NCI-H128 (cell line): ENCODE measurements around the gene KCNA2.

Experiments
- DNase-seq: peaks from one replicate; lab custom pipeline; 2025; ENCODE audit not compliant: unreplicated experiment; lab: John Stamatoyannopoulos, UW

KCNA2 gene

DNA sequence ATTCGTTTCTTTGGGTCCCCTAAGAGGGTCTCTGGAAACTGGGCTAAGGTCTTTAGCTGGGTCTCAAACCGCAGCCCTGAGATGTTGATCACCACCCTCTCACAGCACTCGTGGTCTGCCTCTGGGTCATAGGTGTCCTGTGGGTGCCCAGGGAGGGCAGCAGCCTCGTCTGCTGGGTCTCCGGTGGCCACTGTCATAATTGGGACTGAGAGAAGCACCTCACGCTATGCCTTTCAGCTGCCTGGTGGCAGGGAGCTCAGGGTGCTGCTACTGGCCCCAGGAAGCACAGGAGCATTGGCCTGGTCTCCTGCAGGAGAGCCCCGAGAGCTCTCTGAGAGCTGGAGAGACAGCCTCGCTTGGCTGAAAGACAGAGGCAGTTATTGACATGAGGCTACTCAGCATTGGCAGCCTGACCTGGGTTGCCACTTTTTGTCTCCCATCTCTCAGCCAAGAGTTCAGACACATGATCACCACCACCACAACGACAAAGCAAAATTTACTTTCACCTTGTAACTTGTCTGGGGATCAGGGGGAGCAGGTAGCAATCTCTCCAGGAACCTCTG, 1.5 kb downstream of the KCNA2 start:
- no peak for DNase-seq

DNA sequence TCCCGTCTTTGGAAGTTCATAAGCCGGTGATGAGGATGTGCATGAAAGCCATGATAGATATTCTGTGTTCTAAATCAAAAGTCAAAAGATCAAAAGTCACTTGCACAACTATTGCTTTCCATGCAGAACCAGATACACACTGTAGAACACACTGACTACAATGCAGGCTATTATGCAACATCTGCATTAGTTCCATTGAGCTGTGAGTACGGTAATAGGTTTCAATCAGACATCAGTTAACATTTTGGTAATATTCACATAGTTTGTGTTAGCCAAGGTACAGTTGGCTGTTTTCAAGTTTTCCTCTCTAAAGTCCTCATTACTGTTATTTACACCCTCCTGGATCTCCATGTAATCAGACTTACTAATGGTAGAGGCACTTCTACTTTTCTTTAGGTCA, 3.1 kb downstream of the KCNA2 start:
- no peak for DNase-seq

DNA sequence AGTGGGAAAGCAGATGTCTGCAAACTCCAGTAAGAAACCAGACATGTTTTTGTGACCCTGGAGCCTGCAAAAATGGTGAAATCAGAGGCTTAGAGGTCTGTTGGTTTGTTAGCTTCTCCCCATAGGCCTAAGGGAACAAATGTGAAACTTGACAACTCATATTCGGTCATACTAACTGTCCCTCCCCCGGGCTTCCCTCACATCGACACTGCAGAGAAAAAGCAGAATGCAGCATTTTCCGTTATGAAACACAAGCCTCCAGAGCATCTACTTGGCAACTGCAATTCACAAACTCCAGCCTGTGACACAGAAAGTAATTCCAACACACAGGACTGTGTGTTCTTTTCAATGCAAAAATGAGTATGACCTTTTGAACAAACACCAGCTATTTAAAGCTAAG, 3.7 kb downstream of the KCNA2 start:
- DNase-seq: no peak

DNA sequence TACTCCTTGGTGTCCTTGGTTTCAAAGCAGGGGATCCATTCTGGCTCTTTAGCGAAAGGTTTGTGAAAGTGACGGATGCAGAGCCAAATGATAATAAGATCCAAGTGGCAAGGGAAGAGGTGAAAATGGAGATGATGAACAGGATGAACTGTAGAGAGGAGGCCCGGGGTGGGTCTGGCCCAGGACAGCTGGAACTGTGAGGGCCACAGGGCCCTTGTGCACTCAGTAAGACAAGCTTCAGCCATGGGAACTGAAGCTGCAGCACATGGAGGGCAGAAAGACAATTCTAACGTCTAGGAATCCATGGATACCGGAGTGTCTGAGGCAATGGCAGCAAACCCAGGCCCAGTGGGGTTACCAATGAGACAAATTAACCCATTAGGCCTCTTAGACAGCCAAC, 4.8 kb downstream of the KCNA2 start:
- DNase-seq: no peak

DNA sequence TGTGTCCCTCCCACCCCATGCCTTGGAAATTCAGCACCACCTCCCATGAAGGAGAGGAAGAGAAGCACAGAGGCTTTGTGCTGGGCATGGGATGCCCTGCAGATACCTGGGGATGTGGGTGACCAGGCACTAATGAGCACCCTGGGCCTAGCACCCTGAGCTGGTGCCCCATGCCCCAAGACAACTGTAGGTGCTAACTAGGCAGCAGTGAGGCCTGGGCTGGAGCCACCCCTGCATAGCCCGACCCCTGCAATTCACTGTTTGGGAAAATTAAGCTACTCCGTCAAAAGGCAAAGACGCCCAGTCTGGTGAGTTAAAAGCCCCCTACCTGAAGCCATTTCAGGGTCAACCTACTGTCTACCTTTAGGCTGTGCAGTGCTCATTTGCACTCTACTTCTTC, 5.4 kb downstream of the KCNA2 start:
- no peak for DNase-seq

DNA sequence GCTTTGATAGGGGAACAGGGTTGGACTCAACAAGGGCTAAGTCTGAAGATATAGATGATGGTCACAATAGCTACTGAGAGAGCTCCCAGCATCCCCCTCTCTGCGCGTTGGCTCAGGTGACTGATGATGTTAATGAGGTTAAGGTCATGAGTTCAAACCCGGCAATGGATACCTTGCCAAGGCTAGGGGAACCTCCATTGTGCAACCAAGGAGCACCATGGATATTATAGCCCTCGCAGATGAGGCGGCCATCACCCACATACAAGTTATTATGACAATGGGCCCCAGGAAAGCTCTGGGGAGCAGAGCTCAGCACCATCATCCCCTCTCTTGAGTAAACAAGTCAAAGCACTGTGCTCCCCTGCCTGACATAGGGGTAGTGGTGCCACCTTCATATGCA, 8.2 kb downstream of the KCNA2 start:
- no peak for DNase-seq

DNA sequence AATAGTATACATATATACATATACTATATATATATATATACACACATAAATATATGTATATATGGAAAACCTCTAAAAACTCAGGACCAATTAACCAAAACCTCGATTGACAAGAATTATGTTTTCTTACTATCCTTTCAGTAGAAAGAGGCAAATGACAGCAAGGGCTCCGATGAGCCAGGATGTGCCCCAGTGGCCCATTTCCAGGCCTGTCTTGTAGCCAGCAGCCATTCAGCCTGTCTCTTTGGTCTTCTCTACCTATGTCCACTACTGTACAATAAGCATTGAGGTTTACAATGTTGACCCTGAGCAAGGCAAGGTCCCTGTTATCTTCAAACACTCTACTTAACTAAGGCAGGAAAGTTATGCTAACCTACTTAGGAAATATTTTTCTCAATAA, 9.8 kb downstream of the KCNA2 start:
- DNase-seq: no peak

DNA sequence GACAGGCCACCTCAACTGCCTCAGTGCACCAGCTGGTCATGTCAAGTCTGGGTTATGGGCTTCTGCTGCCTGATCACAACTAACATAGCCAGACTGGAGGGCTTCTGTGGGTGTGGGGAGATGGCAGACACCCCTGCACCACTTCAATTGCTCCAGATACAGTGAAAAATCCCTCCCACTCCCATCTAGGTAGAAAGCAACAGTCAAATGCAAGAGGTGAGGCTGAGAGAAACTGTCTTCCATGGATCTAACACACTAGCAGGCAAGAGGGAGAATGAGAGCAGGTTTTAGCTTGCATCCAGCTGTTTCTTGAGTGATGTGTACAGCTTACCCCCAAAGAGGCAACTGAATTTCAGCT, 10.8 kb downstream of the KCNA2 start:
- no peak for DNase-seq

DNA sequence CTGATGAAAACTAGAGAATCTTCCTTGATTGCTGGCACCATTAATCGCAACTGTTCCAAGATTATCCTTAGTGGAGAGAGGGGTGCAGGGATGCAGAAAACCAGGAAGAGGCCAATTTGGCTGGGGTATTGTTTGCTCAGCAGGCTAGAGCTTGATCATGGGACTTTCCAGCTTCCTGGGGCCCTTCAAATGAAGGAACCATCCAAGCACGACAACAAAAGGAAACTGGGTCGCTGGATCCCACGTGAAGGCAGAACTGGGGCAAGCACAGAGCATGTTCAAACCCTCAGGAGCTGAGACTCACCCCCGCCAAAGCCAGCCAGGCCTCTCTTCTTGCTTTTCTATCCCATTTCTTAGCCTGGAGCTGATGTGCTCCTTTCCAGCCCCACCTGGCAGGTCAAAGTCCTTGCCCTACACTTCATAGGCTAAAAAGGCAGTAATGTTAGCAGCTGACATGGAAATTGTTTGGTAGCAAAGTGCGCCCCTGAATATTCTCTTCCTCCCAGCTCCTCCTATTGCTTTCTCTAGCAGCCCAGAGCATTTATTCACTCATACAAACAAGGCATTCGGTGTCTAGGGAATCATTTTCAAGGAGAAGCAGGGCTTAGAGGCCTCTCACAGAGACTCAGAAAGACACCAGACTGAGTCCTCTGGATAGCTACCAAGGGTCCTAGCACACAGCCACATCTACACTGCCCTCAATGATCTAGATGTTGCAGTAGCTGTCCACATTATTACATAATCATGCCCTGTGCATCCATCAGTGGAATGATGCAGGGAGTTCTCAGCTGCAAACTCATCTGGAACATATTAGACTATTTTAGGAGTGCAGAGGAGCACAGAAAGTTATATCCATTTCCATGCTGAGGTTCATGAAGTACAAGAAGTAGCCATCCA, 11.5 kb downstream of the KCNA2 start:
- no peak for DNase-seq

DNA sequence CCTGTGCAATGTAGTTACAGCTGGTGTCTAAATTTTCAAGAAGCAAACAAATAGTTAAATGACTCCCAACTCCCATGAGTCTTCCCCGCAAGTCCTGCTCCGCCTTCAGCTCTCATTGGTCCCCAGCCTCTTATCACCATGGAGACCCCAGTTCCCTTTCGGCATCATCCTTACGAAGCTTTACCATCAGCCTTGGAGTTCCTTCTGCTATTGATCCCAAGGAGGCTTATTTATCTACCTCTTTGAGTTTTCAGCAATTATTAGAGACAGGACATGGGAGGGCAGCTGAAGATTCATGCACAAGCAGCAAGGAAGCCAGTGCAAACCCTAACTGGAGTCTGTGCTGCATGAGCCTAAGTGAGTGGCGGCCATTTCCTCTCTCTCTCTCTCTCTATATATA, 12.3 kb downstream of the KCNA2 start:
- DNase-seq: no peak

DNA sequence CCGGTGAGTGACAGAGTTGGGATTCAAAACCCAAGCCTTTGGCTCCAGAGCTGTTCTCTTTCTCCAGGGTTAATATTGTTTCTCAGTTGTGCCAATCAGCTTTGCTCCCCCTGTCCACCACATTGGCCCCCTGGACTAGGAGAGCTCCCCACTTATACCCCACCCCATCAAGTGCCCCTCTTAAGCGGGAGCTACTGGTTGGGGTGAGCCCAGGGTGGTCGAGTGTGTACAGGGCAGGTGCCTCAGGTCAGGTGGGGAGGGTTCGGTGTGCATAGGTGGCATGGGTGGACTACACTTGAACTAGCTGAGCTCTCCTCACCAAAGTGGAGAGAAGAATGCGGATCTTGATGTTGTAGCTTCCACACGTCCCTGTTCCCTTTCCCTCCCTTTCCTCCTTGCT, 14.2 kb downstream of the KCNA2 start:
- DNase-seq: no peak

DNA sequence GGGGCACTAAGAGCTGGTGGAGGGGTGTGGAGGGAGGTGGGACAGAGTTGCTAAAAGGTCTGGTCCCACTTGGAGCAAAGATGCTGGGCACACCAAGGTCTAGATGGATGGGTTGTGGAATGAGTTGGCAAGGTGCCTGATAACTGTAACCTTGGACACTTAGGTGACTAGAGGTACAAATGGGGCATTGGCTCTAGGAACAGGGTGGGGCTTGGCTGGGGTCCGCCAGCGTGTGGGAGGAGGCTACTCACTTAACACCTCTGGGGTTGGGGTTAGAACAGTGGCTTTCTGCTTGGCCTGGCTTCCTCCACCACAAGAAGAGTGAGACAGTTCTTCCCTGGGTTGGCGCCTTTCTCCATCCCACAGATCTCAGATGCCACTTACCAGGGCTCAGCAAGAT, 17.2 kb downstream of the KCNA2 start:
- DNase-seq: no peak

DNA sequence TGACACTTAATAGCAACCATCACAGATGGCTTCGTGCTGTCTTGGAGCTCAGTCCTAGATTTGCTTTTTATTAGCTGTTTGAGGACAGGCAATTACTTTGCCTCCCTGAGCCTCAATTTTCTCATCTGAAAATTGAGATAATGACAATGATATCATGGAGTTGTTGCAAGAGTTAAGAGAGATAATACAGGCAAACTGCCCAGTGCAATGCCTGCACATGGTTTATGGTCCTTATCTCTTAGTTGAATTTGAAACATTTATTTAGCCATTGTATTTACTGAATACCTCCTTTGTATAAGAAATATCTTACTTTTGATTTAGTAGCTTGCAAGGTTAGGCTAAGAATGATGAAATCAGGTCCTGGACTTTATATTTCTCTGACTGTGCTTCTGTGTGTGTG, 17.7 kb downstream of the KCNA2 start:
- no peak for DNase-seq

DNA sequence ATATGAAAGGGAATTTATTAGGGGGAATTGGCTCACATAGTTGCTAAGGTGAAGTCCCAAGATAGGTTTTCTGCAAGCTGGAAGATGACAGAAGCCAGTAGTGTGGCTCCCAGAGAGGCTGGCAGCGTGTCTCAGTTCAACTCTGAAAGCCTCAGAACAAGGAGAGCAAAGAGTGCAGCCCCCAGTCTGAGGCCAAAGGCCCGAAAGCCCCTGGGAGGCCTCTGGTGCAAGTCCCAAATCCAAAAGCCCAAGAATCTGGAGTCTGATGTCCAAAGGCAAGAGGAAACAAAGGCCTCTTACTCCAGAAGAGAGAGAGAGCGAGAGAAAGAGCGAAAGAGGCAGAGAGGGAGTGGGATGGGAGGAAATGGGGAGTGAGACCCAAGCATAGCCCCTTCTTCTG, 18.3 kb downstream of the KCNA2 start:
- DNase-seq: no peak

DNA sequence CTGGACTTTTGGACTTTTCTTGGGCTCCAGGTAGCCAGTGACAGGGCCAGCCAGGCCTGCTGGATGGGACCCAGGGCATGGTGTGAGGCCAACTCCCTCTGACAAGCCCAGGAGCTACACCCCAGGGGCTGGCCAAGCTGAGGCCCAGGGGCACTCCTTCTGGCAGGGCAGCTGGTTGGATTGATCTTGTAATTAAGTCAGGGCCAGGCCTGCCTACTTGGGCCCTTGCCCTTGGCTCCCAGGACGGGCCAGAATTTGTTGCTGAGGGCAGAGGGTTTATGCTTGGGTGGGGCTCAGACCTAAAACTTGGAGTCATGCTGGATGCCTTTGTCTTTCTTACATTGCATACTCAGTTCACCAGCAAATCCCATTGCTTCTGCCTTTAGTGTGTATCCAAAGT, 20.7 kb downstream of the KCNA2 start:
- no peak for DNase-seq

DNA sequence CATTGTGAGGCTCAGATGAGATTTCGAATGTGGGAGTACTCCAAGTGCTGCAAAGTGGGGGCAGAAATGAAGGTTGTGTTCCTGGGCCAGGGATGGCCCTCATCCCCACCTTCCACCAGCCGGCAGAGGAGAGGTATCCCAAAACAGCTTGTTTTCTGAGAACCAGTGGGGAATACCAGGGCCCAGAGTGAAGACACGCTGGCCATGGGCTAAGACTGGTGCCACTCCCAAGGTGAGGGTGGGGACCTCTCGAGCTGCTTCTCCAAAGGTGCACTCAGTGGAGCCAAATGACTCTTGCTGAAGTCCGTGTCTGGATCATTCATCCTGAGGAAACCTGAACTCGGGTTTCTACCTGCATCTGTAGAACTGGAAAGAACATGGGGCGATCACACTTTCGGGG, 22.1 kb downstream of the KCNA2 start:
- no peak for DNase-seq

DNA sequence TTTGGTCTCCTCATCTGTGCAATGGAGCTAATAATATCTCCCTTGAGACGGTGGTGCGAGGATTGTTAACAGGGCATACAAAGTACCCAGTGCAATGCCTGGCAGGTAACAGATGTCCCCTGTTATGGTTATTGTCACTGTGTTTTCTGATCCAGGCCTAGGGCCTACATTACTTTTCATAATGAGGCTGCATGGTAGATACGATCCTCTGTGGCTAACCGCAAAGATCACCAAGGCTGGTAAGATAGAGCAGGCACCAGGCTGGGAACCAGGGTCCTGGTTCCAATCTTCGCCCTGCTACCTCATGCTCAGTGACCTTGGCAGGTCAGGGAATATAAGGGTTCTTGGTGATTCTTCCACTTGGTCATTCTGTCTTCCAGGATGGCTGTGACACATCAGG, 22.7 kb downstream of the KCNA2 start:
- no peak for DNase-seq

DNA sequence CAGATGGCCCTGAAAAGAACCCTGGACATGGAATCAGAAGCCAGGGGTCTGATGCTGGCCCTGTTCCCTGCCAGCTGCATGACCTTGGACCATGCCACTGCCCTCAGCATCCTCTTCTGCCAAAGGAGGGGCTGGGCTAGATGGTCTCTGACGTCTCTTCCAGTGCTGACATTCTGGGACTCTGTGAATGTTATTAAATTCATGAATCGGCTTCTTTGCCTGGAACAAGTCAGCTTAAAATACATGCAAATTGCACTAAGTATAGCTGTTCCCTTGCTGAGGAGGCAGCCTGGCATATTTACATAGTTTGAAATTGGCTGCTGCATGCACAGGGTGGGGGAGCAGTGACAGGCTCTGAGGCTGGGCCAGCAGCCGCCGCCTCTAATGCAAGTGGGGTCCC, 23.8 kb downstream of the KCNA2 start:
- no peak for DNase-seq

DNA sequence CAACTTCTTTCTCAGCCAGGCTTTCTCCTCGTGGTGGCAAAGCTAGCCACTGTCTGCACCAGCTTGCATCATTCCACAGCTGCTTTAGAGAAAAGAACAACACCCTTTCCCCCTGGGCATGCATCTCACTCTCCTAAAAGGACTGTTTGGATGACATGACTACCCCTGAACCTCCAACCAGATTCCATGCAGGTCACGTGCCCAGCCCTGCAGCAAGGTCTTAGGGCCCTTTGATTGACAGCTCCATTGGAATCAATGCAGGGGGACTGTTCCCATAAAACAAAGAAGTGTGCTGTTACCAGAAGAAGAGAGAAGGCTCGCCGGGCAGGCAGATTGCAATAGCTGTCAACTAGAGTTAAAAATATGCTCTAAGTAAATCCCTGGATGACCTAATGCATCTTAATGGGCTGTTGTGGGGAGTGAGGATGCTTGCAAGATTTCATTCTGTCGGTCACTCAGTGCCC, 24.4 kb downstream of the KCNA2 start:
- DNase-seq: no peak

DNA sequence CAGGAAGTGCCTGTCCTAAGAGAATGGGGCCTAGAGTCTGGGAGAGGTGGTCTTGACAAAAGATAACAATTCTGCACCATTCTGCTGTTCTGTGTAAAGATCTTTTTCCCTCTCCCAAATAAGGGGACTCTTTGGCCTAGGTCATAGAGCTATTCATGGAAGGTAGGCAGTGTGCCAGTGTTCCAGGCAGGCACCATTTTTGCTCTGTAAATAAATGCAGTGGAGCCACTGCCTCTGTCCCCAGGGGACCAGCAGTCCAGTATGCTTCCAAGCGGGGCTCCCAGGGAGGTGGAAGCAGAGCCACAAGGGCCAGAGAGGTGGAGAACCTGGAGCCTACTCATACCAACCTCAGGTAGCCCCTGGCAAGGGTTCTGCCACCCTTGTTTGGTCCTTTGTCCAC, 25.9 kb downstream of the KCNA2 start:
- no peak for DNase-seq

DNA sequence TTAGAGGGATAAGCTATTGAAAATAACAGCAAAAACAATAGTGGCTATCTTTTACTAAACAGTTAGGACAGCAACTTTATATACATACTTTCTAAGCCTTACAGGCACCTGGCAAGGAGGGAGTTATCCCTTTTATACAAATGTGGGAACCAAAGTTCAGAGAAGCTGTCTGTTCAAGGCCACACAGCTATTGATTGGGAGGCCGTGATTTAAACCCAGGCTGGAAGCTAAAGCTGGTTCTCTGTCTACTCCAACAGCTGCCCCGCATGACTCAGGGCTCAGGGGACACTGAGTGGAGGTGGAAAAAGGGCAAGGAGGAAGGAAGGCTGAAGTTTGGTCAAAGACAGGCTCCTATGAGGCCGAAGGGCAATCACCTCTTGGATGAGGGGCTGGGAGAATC, 26.7 kb downstream of the KCNA2 start:
- DNase-seq: no peak

DNA sequence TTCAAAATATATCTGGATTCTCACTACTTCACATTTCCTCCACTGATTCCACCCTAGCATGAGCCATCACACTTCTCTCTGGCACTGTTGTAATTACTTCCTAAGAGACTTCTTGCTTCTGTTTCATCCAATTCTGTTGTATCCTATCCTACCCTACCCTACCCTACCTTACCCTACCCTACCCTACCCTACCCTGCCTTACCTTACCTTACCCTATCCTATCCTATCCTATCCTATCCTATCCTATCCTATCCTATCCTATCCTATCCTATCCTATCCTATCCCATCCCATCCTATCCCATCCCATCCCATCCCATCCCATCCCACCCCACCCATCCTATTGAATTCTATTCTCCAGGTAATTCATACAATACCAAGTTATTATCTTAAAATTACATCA, 29.7 kb downstream of the KCNA2 start:
- no peak for DNase-seq

DNA sequence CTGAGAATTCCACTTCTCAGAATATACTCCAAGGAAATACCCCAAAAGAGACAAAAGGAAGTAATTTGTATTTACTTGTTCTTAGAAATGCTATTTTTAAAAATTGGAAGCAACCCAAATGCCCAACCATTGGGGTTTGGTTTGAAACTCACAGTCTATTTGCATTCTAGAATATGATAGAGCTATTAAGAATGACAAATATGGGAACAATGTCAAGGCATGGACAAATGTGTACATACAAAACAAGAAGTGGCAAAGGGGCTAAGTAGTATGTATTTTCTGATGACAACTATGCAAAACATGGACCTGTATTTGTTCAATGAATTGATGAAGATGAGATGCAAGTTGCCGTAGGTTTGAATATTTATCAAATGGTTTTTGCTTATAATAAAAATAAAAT, 32.8 kb downstream of the KCNA2 start:
- DNase-seq: no peak
